Immature natural killer cell (primary cell): ENCODE results near the gene GABBR2. TPM values are rescaled to one million over a fixed set of nuclear protein-coding genes. Genes with fewer than 3 reads are reported as not detected.
"Not testable (repeated sequence)": the region's sequence is repeated elsewhere in the genome, so short reads cannot be mapped to it uniquely, and the experiment has no call there.

Experiments used
- DNase-seq, 3 donors: peaks; one replicate each; pipeline ENCODE4 v3.0.0; 2022; ENCODE audit warnings: mixed read lengths in 1 of 3
- H3K27ac Mint-ChIP-seq, 6 donors: one replicate each; pipeline ENCODE4 v1.8.0; 2020; ENCODE audit warnings: mixed read lengths in 6 of 6, mild to moderate bottlenecking in 5 of 6, inconsistent platforms in 4 of 6, moderate library complexity in 3 of 6
- H3K27me3 Mint-ChIP-seq, 3 donors: one replicate each; pipeline ENCODE4 v1.8.0; 2020 to 2021; ENCODE audit warnings: low read depth in 3 of 3, mild to moderate bottlenecking in 3 of 3, mixed read lengths in 3 of 3, moderate library complexity in 3 of 3, inconsistent platforms in 1 of 3
- H3K36me3 Mint-ChIP-seq, 3 donors: one replicate each; pipeline ENCODE4 v1.8.0; 2020; ENCODE audit warnings: mixed read lengths in 3 of 3, inconsistent platforms in 2 of 3, mild to moderate bottlenecking in 2 of 3
- H3K4me1 Mint-ChIP-seq, 2 donors: one replicate each; pipeline ENCODE4 v1.8.0; 2020; ENCODE audit warnings: inconsistent platforms in 2 of 2, mild to moderate bottlenecking in 2 of 2, mixed read lengths in 2 of 2, moderate library complexity in 1 of 2
- H3K4me3 Mint-ChIP-seq, 5 donors: one replicate each; pipeline ENCODE4 v1.8.0; 2020; ENCODE audit warnings: mild to moderate bottlenecking in 5 of 5, mixed read lengths in 5 of 5, inconsistent platforms in 3 of 5, moderate library complexity in 3 of 5
- H3K9me3 Mint-ChIP-seq, 6 donors: one replicate each; pipeline ENCODE4 v1.8.0; 2020; ENCODE audit warnings: mild to moderate bottlenecking in 6 of 6, mixed read lengths in 6 of 6, inconsistent platforms in 4 of 6, moderate library complexity in 3 of 6
- polyA plus RNA-seq, 3 donors: library from polyadenylated mRNA; unstranded; fragments of 300-500 nt; fragmentation: Illumina TruSeq; gene quantifications; one replicate each; pipeline ENCODE4 v1.2.3, GENCODE V29; 2021

Gene GABBR2
- polyA plus RNA-seq, 3 donors from 2014 or later, result not detected

GRCh38 chr9:98599566-98600216 is 109.0 kb downstream of the GABBR2 start:
- H3K27me3 Mint-ChIP-seq, result peaks cover 0 to 8% (median 7%) of the 10 kb centered on the region in 3 donors
- H3K9me3 Mint-ChIP-seq, result no peaks in the 10 kb centered on the region
- H3K27ac Mint-ChIP-seq, result no peak overlapping the region
- no peaks in the 10 kb centered on the region for H3K4me1 Mint-ChIP-seq
- DNase-seq, result no peak
- H3K4me3 Mint-ChIP-seq, result no peak overlapping the region
- H3K36me3 Mint-ChIP-seq, result no peaks in the 10 kb centered on the region

GRCh38 chr9:98598861-98599260 is 109.9 kb downstream of the GABBR2 start:
- H3K9me3 Mint-ChIP-seq, result no peaks in the 10 kb centered on the region
- no peak overlapping the region for H3K27ac Mint-ChIP-seq
- H3K4me3 Mint-ChIP-seq, result no peak overlapping the region
- DNase-seq, result no peak
- H3K4me1 Mint-ChIP-seq, result no peaks in the 10 kb centered on the region
- H3K36me3 Mint-ChIP-seq, result no peaks in the 10 kb centered on the region
- H3K27me3 Mint-ChIP-seq, result peaks cover 0 to 5% (median 3%) of the 10 kb centered on the region in 3 donors

- Mint-ChIP-seq H3K27ac (no peak overlapping the region), H3K27me3 (peaks cover 0 to 3% (median 3%) of the 10 kb centered on the region in 3 donors), H3K36me3 (no peaks in the 10 kb centered on the region), H3K9me3 (no peaks in the 10 kb centered on the region), H3K4me3 (no peak overlapping the region), H3K4me1 (no peaks in the 10 kb centered on the region)
- DNase-seq, result no peak
These were observed 111.4 kb downstream of the GABBR2 start for GRCh38 chr9:98597236-98597771.

GRCh38 chr9:98596486-98596885 is 112.2 kb downstream of the GABBR2 start:
- H3K27me3 Mint-ChIP-seq, result peaks cover 0 to 4% (median 3%) of the 10 kb centered on the region in 3 donors
- no peak overlapping the region for H3K27ac Mint-ChIP-seq
- no peak for DNase-seq
- no peaks in the 10 kb centered on the region for H3K9me3 Mint-ChIP-seq
- no peaks in the 10 kb centered on the region for H3K4me1 Mint-ChIP-seq
- H3K36me3 Mint-ChIP-seq, result no peaks in the 10 kb centered on the region
- H3K4me3 Mint-ChIP-seq, result no peak overlapping the region

- peaks cover 0 to 6% (median 3%) of the 10 kb centered on the region in 3 donors for H3K27me3 Mint-ChIP-seq
- DNase-seq, result no peak
- no peak overlapping the region for H3K4me3 Mint-ChIP-seq
- H3K4me1 Mint-ChIP-seq, result no peaks in the 10 kb centered on the region
- no peaks in the 10 kb centered on the region for H3K9me3 Mint-ChIP-seq
- no peaks in the 10 kb centered on the region for H3K36me3 Mint-ChIP-seq
- H3K27ac Mint-ChIP-seq, result no peak overlapping the region
These were observed 114.1 kb downstream of the GABBR2 start for GRCh38 chr9:98594546-98595160.

GRCh38 chr9:98593354-98594253 is 115.1 kb downstream of the GABBR2 start:
- H3K27ac Mint-ChIP-seq, result no peak overlapping the region
- H3K9me3 Mint-ChIP-seq, result no peaks in the 10 kb centered on the region
- no peaks in the 10 kb centered on the region for H3K36me3 Mint-ChIP-seq
- no peak overlapping the region for H3K4me3 Mint-ChIP-seq
- no peaks in the 10 kb centered on the region for H3K4me1 Mint-ChIP-seq
- H3K27me3 Mint-ChIP-seq, result peaks cover 0 to 6% (median 3%) of the 10 kb centered on the region in 3 donors
- DNase-seq, result no peak

GRCh38 chr9:98591696-98592095 is 117.0 kb downstream of the GABBR2 start:
- no peak overlapping the region for H3K4me3 Mint-ChIP-seq
- H3K9me3 Mint-ChIP-seq, result no peaks in the 10 kb centered on the region
- H3K4me1 Mint-ChIP-seq, result no peaks in the 10 kb centered on the region
- H3K27me3 Mint-ChIP-seq, result peaks cover 2 to 6% (median 3%) of the 10 kb centered on the region in 3 donors
- H3K36me3 Mint-ChIP-seq, result no peaks in the 10 kb centered on the region
- H3K27ac Mint-ChIP-seq, result no peak overlapping the region
- no peak for DNase-seq

- H3K27ac Mint-ChIP-seq, result no peak overlapping the region
- H3K9me3 Mint-ChIP-seq, result no peaks in the 10 kb centered on the region
- peaks cover 0 to 6% (median 2%) of the 10 kb centered on the region in 3 donors for H3K27me3 Mint-ChIP-seq
- H3K36me3 Mint-ChIP-seq, result no peaks in the 10 kb centered on the region
- no peak for DNase-seq
- no peak overlapping the region for H3K4me3 Mint-ChIP-seq
- H3K4me1 Mint-ChIP-seq, result peaks cover 0 to under 1% of the 10 kb centered on the region in 2 donors
These were observed 118.6 kb downstream of the GABBR2 start for GRCh38 chr9:98590101-98590500.

GRCh38 chr9:98589102-98589501 is 119.6 kb downstream of the GABBR2 start:
- no peaks in the 10 kb centered on the region for H3K9me3 Mint-ChIP-seq
- H3K27me3 Mint-ChIP-seq, result peaks cover 2 to 6% (median 2%) of the 10 kb centered on the region in 3 donors
- no peak for DNase-seq
- H3K4me1 Mint-ChIP-seq, result peaks cover 6 to 11% of the 10 kb centered on the region in 2 donors
- no peak overlapping the region for H3K4me3 Mint-ChIP-seq
- H3K27ac Mint-ChIP-seq, result no peak overlapping the region
- no peaks in the 10 kb centered on the region for H3K36me3 Mint-ChIP-seq

GRCh38 chr9:98584853-98585438 is 123.8 kb downstream of the GABBR2 start:
- H3K27me3 Mint-ChIP-seq, DNase-seq, H3K36me3 Mint-ChIP-seq, H3K9me3 Mint-ChIP-seq, H3K27ac Mint-ChIP-seq, H3K4me3 Mint-ChIP-seq: not testable (repeated sequence)
- peaks cover 12 to 33% of the 10 kb centered on the region in 2 donors for H3K4me1 Mint-ChIP-seq

GRCh38 chr9:98584059-98584458 is 124.7 kb downstream of the GABBR2 start:
- H3K27ac Mint-ChIP-seq, result peak overlapping the region in 1 of 6 donors; percentile 14
- no peaks in the 10 kb centered on the region for H3K9me3 Mint-ChIP-seq
- no peaks in the 10 kb centered on the region for H3K36me3 Mint-ChIP-seq
- H3K4me1 Mint-ChIP-seq, result peaks cover 12 to 33% of the 10 kb centered on the region in 2 donors
- peak in 2 of 3 donors; percentile 3 to 7 for DNase-seq
- peak overlapping the region in 2 of 5 donors; percentile 14 to 27 for H3K4me3 Mint-ChIP-seq
- peaks cover 3 to 6% (median 5%) of the 10 kb centered on the region in 3 donors for H3K27me3 Mint-ChIP-seq

GRCh38 chr9:98583417-98583816 is 125.3 kb downstream of the GABBR2 start:
- DNase-seq, result no peak
- Mint-ChIP-seq H3K9me3 (no peaks in the 10 kb centered on the region), H3K4me1 (peaks cover 12 to 33% of the 10 kb centered on the region in 2 donors), H3K36me3 (no peaks in the 10 kb centered on the region), H3K4me3 (no peak overlapping the region), H3K27me3 (peaks cover 5 to 8% (median 6%) of the 10 kb centered on the region in 3 donors), H3K27ac (peak overlapping the region in 1 of 6 donors; percentile 14)

GRCh38 chr9:98580956-98581355 is 127.8 kb downstream of the GABBR2 start:
- no peak overlapping the region for H3K27ac Mint-ChIP-seq
- peaks cover 22 to 46% of the 10 kb centered on the region in 2 donors for H3K4me1 Mint-ChIP-seq
- H3K9me3 Mint-ChIP-seq, result peaks cover 0 to 2% (median 0%) of the 10 kb centered on the region in 6 donors

More at GRCh38 chr9:98580956-98581355, 127.8 kb downstream of the GABBR2 start:
- DNase-seq, result no peak
- no peak overlapping the region for H3K4me3 Mint-ChIP-seq
- H3K36me3 Mint-ChIP-seq, result no peaks in the 10 kb centered on the region
- H3K27me3 Mint-ChIP-seq, result peaks cover 7 to 15% (median 8%) of the 10 kb centered on the region in 3 donors
